CD4-positive, CD25-positive, alpha-beta regulatory T cell (primary cell): ENCODE results near the gene MID1. TPM values are rescaled to one million over a fixed set of nuclear protein-coding genes. Genes with fewer than 3 reads are reported as not detected.

Experiments
- ATAC-seq, 2 donors: fragments of 150-1000 bp; cut with Tn5 transposase; one replicate each; pipeline ENCODE4 v1.10.0; 2021; ENCODE audit warnings: low read depth in 2 of 2, moderate number of reproducible peaks in 2 of 2, moderate library complexity in 1 of 2
- DNase-seq, 3 donors: peaks; one replicate each; pipeline versions ENCODE4 v3.0.0 to v3.0.0-alpha.2; 2012 to 2022; ENCODE audit warnings: mixed read lengths in 1 of 3
- H3K27ac ChIP-seq: one replicate; pipeline ENCODE4 v1.7.0; 2013; ENCODE audit warnings: mild to moderate bottlenecking, low read length; ENCODE audit not compliant: insufficient read depth, poor library complexity, severe bottlenecking
- H3K27me3 ChIP-seq: one replicate; pipeline ENCODE4 v1.7.0; 2013; ENCODE audit warnings: low read length; ENCODE audit not compliant: control insufficient read depth, insufficient read depth
- H3K36me3 ChIP-seq: one replicate; pipeline ENCODE4 v1.7.0; 2013; ENCODE audit warnings: mild to moderate bottlenecking, low read length, moderate library complexity; ENCODE audit not compliant: control insufficient read depth, insufficient read depth
- H3K4me1 ChIP-seq: 2 replicates; pipeline ENCODE4 v1.7.0; 2013; ENCODE audit warnings: mild to moderate bottlenecking, low read length; ENCODE audit not compliant: insufficient read depth, control insufficient read depth, poor library complexity, severe bottlenecking
- H3K4me3 ChIP-seq: one replicate; pipeline ENCODE4 v1.7.0; 2013; ENCODE audit warnings: low read depth, mild to moderate bottlenecking, low read length, moderate library complexity
- H3K9me3 ChIP-seq, 2 experiments: 1 replicate in 1 of 2; 2 replicates in 1 of 2; pipeline ENCODE4 v1.7.0; 2013; ENCODE audit warnings: low read length in 2 of 2, mild to moderate bottlenecking in 1 of 2, moderate library complexity in 1 of 2; ENCODE audit not compliant: control insufficient read depth in 2 of 2
- H3K27ac Mint-ChIP-seq, 3 donors: one replicate each; pipeline ENCODE4 v1.8.0; 2020 to 2022; ENCODE audit warnings: mild to moderate bottlenecking in 3 of 3, mixed read lengths in 3 of 3, moderate library complexity in 2 of 3
- H3K27me3 Mint-ChIP-seq: one replicate; pipeline ENCODE4 v1.8.0; 2022; ENCODE audit warnings: mild to moderate bottlenecking, mixed read lengths
- H3K36me3 Mint-ChIP-seq: one replicate; pipeline ENCODE4 v1.8.0; 2020; ENCODE audit warnings: mixed read lengths
- H3K4me1 Mint-ChIP-seq, 4 donors: one replicate each; pipeline ENCODE4 v1.8.0; 2020 to 2022; ENCODE audit warnings: mixed read lengths in 4 of 4, mild to moderate bottlenecking in 1 of 4
- H3K4me3 Mint-ChIP-seq, 4 donors: one replicate each; pipeline ENCODE4 v1.8.0; 2020 to 2022; ENCODE audit warnings: mild to moderate bottlenecking in 4 of 4, mixed read lengths in 4 of 4, moderate library complexity in 3 of 4
- H3K9me3 Mint-ChIP-seq, 7 donors: one replicate each; pipeline ENCODE4 v1.8.0; 2020 to 2022; ENCODE audit warnings: mixed read lengths in 7 of 7, mild to moderate bottlenecking in 3 of 7, moderate library complexity in 2 of 7
- polyA plus RNA-seq, 4 donors: library from polyadenylated mRNA; unstranded; fragments of 300-500 nt; fragmentation: Illumina TruSeq; gene quantifications; one replicate each; pipeline ENCODE4 v1.2.3, GENCODE V29; 2021
- total RNA-seq: library from RNA; stranded (reverse); gene quantifications from one replicate; pipeline ENCODE4 v1.2.3, GENCODE V29; 2022

The MID1 gene
- total and polyA plus RNA-seq, 5 donors from 2014 or later = not detected

GRCh38 chrX:10538831-10539230, 81.6 kb downstream of the MID1 start:
- no peaks in the 10 kb centered on the region for H3K36me3 Mint-ChIP-seq
- no peak for ATAC-seq
- Histone ChIP-seq H3K4me1 (no peaks in the 10 kb centered on the region), H3K36me3 (no peaks in the 10 kb centered on the region), H3K27me3 (no peaks in the 10 kb centered on the region), H3K4me3 (no peak overlapping the region), H3K27ac (no peak overlapping the region), H3K9me3 (no peaks in the 10 kb centered on the region)
- no peaks in the 10 kb centered on the region for H3K27me3 Mint-ChIP-seq
- H3K4me1 Mint-ChIP-seq = no peaks in the 10 kb centered on the region
- peaks cover 0 to 6% (median 0%) of the 10 kb centered on the region in 7 donors for H3K9me3 Mint-ChIP-seq
- no peak overlapping the region for H3K4me3 Mint-ChIP-seq
- no peak overlapping the region for H3K27ac Mint-ChIP-seq
- DNase-seq = no peak

GRCh38 chrX:10537308-10537707, 83.1 kb downstream of the MID1 start:
- no peak for ATAC-seq
- H3K27me3 ChIP-seq = no peaks in the 10 kb centered on the region
- no peak for DNase-seq
- no peaks in the 10 kb centered on the region for H3K4me1 ChIP-seq
- H3K36me3 ChIP-seq = no peaks in the 10 kb centered on the region
- H3K27me3 Mint-ChIP-seq = no peaks in the 10 kb centered on the region
- no peaks in the 10 kb centered on the region for H3K36me3 Mint-ChIP-seq
- peaks cover 0 to 6% (median 0%) of the 10 kb centered on the region in 7 donors for H3K9me3 Mint-ChIP-seq
- no peaks in the 10 kb centered on the region for H3K4me1 Mint-ChIP-seq
- H3K9me3 ChIP-seq = no peaks in the 10 kb centered on the region
- no peak overlapping the region for H3K4me3 ChIP-seq
- no peak overlapping the region for H3K27ac Mint-ChIP-seq
- H3K27ac ChIP-seq = no peak overlapping the region
- no peak overlapping the region for H3K4me3 Mint-ChIP-seq

- ATAC-seq = no peak
- H3K27me3 ChIP-seq = no peaks in the 10 kb centered on the region
Measured at GRCh38 chrX:10536744-10537143, 83.6 kb downstream of the MID1 start.

GRCh38 chrX:10534611-10535010, 85.8 kb downstream of the MID1 start:
- H3K4me1 ChIP-seq = no peaks in the 10 kb centered on the region
- DNase-seq (no peak), ATAC-seq (no peak)
- no peak overlapping the region for H3K27ac Mint-ChIP-seq
- no peak overlapping the region for H3K4me3 Mint-ChIP-seq
- no peak overlapping the region for H3K27ac ChIP-seq
- peaks cover 0 to 7% (median 0%) of the 10 kb centered on the region in 7 donors for H3K9me3 Mint-ChIP-seq
- H3K9me3 ChIP-seq = no peaks in the 10 kb centered on the region
- no peaks in the 10 kb centered on the region for H3K36me3 Mint-ChIP-seq
- H3K4me3 ChIP-seq = no peak overlapping the region
- no peaks in the 10 kb centered on the region for H3K27me3 ChIP-seq
- no peaks in the 10 kb centered on the region for H3K36me3 ChIP-seq
- no peaks in the 10 kb centered on the region for H3K27me3 Mint-ChIP-seq
- no peaks in the 10 kb centered on the region for H3K4me1 Mint-ChIP-seq

More at GRCh38 chrX:10536744-10537143, 83.6 kb downstream of the MID1 start:
- H3K27me3 Mint-ChIP-seq = no peaks in the 10 kb centered on the region
- Histone ChIP-seq H3K27ac (no peak overlapping the region), H3K36me3 (no peaks in the 10 kb centered on the region), H3K9me3 (no peaks in the 10 kb centered on the region), H3K4me1 (no peaks in the 10 kb centered on the region), H3K4me3 (no peak overlapping the region)
- H3K27ac Mint-ChIP-seq = no peak overlapping the region
- H3K4me1 Mint-ChIP-seq = no peaks in the 10 kb centered on the region
- H3K4me3 Mint-ChIP-seq = no peak overlapping the region
- no peak for DNase-seq
- peaks cover 0 to 6% (median 0%) of the 10 kb centered on the region in 7 donors for H3K9me3 Mint-ChIP-seq
- no peaks in the 10 kb centered on the region for H3K36me3 Mint-ChIP-seq

GRCh38 chrX:10533696-10534365, 86.6 kb downstream of the MID1 start:
- no peak overlapping the region for H3K4me3 ChIP-seq
- no peak overlapping the region for H3K27ac ChIP-seq
- Mint-ChIP-seq H3K9me3 (peaks cover 0 to 7% (median 0%) of the 10 kb centered on the region in 7 donors), H3K36me3 (no peaks in the 10 kb centered on the region), H3K4me3 (peak overlapping the region in 1 of 4 donors; percentile 27), H3K27ac (no peak overlapping the region), H3K4me1 (no peaks in the 10 kb centered on the region), H3K27me3 (no peaks in the 10 kb centered on the region)
- H3K4me1 ChIP-seq = no peaks in the 10 kb centered on the region
- H3K9me3 ChIP-seq = no peaks in the 10 kb centered on the region
- H3K27me3 ChIP-seq = no peaks in the 10 kb centered on the region
- DNase-seq (no peak), ATAC-seq (no peak)
- no peaks in the 10 kb centered on the region for H3K36me3 ChIP-seq

GRCh38 chrX:10531927-10532326, 88.5 kb downstream of the MID1 start:
- Histone ChIP-seq H3K27ac (no peak overlapping the region), H3K4me3 (no peak overlapping the region), H3K36me3 (no peaks in the 10 kb centered on the region), H3K9me3 (no peaks in the 10 kb centered on the region), H3K4me1 (no peaks in the 10 kb centered on the region), H3K27me3 (no peaks in the 10 kb centered on the region)
- ATAC-seq = no peak
- H3K4me3 Mint-ChIP-seq = no peak overlapping the region
- no peak overlapping the region for H3K27ac Mint-ChIP-seq
- no peaks in the 10 kb centered on the region for H3K27me3 Mint-ChIP-seq
- no peaks in the 10 kb centered on the region for H3K4me1 Mint-ChIP-seq
- no peaks in the 10 kb centered on the region for H3K36me3 Mint-ChIP-seq
- no peak for DNase-seq
- H3K9me3 Mint-ChIP-seq = peaks cover 0 to 3% (median 0%) of the 10 kb centered on the region in 7 donors

GRCh38 chrX:10529344-10529743, 91.0 kb downstream of the MID1 start:
- ATAC-seq (no peak), DNase-seq (no peak)
- H3K36me3 Mint-ChIP-seq = no peaks in the 10 kb centered on the region
- Histone ChIP-seq H3K4me1 (no peaks in the 10 kb centered on the region), H3K27ac (no peak overlapping the region), H3K9me3 (no peaks in the 10 kb centered on the region), H3K36me3 (no peaks in the 10 kb centered on the region), H3K27me3 (no peaks in the 10 kb centered on the region), H3K4me3 (no peak overlapping the region)
- H3K9me3 Mint-ChIP-seq = peaks cover 0 to 3% (median 0%) of the 10 kb centered on the region in 7 donors
- H3K27ac Mint-ChIP-seq = no peak overlapping the region
- H3K27me3 Mint-ChIP-seq = no peaks in the 10 kb centered on the region
- no peaks in the 10 kb centered on the region for H3K4me1 Mint-ChIP-seq
- H3K4me3 Mint-ChIP-seq = no peak overlapping the region

GRCh38 chrX:10526451-10526850, 93.9 kb downstream of the MID1 start:
- H3K27me3 ChIP-seq = no peaks in the 10 kb centered on the region
- no peak for ATAC-seq
- H3K4me3 ChIP-seq = no peak overlapping the region
- no peak overlapping the region for H3K4me3 Mint-ChIP-seq
- H3K4me1 Mint-ChIP-seq = no peaks in the 10 kb centered on the region
- no peaks in the 10 kb centered on the region for H3K36me3 Mint-ChIP-seq
- H3K9me3 Mint-ChIP-seq = peaks cover 0 to 1% (median 0%) of the 10 kb centered on the region in 7 donors
- no peak for DNase-seq
- no peaks in the 10 kb centered on the region for H3K36me3 ChIP-seq
- H3K27ac ChIP-seq = no peak overlapping the region
- H3K9me3 ChIP-seq = no peaks in the 10 kb centered on the region
- no peak overlapping the region for H3K27ac Mint-ChIP-seq
- no peaks in the 10 kb centered on the region for H3K27me3 Mint-ChIP-seq
- H3K4me1 ChIP-seq = no peaks in the 10 kb centered on the region
